ENCODE data around the gene MFAP3L.
A peak's percentile ranks its signal among the peaks of the same experiment; 100 is the strongest.

The MFAP3L gene

DNA sequence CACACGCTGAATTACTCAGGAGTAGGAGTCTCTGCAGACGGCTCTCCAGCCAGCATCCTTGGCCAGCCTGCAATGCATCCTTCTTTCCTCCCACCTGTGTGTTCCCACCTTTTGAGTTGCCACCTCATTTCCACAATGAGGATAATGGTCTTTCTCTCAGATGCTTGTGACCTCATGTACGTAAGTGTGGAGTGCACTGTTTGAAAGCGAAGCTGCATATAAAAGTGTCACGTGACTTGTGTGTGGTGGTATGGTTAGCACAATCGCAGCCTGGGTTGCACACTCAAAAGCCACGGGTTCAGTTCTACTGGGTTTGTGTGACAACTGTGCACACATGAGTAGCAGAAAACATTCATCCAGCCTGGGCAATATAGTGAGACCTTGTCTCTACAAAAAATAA is 12.0 kb upstream of the MFAP3L start:
- H3K4me3 ChIP-seq (replicated peaks in 1 of 2; ENCODE audit: low read depth in 2 of 2, low read length in 2 of 2), result no peak overlapping the region
- no peak for DNase-seq (ENCODE audit: low read depth in 2 of 2)
- TF ChIP-seq, protein P1, sequence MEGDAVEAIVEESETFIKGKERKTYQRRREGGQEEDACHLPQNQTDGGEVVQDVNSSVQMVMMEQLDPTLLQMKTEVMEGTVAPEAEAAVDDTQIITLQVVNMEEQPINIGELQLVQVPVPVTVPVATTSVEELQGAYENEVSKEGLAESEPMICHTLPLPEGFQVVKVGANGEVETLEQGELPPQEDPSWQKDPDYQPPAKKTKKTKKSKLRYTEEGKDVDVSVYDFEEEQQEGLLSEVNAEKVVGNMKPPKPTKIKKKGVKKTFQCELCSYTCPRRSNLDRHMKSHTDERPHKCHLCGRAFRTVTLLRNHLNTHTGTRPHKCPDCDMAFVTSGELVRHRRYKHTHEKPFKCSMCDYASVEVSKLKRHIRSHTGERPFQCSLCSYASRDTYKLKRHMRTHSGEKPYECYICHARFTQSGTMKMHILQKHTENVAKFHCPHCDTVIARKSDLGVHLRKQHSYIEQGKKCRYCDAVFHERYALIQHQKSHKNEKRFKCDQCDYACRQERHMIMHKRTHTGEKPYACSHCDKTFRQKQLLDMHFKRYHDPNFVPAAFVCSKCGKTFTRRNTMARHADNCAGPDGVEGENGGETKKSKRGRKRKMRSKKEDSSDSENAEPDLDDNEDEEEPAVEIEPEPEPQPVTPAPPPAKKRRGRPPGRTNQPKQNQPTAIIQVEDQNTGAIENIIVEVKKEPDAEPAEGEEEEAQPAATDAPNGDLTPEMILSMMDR (IDR thresholded peaks at IDR 0.05; ENCODE audit: low read depth, low read length), result no peak

DNA sequence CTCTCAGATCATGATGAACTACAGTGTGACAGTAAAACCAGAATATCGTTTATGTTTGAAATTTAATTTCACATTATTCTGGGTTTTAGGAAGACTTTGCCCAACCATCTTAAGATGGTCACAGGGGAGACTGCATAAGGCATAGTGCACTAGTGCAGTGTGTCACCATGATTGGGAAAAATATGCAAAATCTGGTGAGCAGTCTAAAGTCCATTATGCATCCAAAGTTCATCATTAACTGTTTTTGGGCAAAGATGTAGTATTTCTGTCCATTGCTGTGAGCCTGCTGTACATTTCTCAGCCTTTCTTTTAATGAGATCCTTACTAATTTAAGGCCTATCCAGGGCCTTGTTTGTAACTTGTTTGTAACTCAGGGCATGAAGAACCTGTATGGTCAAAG is 11.3 kb upstream of the MFAP3L start:
- H3K4me3 ChIP-seq (replicated peaks in 1 of 2; ENCODE audit: low read depth in 2 of 2, low read length in 2 of 2), result no peak overlapping the region
- no peak for DNase-seq (ENCODE audit: low read depth in 2 of 2)
- TF ChIP-seq, protein P1 (IDR thresholded peaks at IDR 0.05; ENCODE audit: low read depth, low read length), result no peak

DNA sequence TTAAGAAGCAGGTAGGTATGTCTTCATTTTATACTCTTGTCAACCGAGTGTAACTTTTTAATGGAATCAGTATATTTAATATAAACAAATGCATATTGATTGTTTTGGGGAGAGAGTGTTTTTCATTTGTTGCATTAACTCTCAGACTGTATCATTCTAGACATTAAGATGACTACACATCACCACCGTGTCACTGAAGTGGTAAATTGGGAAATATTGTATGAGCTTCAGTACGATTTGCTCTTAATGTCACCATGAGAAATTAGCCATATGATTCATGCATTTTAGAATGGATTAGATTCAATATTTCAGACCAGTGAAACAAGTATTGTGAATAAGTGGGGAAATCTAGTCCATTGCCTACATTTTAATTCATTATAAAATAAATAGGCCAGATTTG is 9.7 kb upstream of the MFAP3L start:
- no peak overlapping the region for H3K4me3 ChIP-seq (replicated peaks in 1 of 2; ENCODE audit: low read depth in 2 of 2, low read length in 2 of 2)
- no peak for DNase-seq (ENCODE audit: low read depth in 2 of 2)
- TF ChIP-seq, protein P1 (IDR thresholded peaks at IDR 0.05; ENCODE audit: low read depth, low read length), result no peak

DNA sequence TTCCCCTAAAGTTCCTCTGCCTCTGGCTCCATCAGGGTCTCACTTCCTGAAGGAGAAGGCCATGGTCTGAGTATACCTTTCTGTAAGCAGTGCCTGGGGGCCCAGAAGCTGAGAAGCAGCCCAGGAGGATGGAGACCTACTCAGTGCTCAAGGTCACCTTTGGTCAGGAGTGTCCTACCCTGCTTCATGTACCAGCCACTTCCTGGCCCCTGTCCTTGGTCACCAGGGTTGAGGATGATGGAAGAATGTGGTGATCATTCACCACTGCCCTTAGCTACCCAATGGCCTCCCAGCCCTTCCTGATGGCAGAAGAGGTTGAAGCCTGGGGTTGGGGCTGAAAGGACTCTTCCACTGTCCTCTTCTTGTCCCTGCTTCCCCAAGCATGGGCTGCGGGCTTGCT is 9.0 kb upstream of the MFAP3L start:
- TF ChIP-seq, protein P1 (IDR thresholded peaks at IDR 0.05; ENCODE audit: low read depth, low read length), result no peak
- H3K4me3 ChIP-seq (replicated peaks in 1 of 2; ENCODE audit: low read depth in 2 of 2, low read length in 2 of 2), result no peak overlapping the region
- DNase-seq (ENCODE audit: low read depth in 2 of 2), result no peak

DNA sequence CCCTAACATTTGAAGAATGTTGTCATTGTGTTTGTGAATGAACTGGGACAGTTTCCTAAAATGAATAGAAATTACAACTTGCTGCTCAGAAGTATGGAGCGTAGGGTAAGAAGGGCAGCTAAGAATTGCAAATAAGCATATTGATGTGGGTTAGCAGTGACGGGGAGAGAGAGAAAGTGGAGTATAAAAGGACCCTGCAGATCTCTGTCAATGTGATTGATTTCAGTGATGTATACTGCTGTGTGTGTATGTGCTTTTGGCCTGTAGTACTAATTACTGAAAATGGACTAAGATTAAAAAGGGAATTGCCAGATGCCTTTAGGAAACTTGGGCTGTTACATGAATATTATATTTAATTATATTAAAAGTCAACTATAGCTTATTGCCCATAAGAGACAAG is 7.8 kb upstream of the MFAP3L start:
- DNase-seq (ENCODE audit: low read depth in 2 of 2), result no peak
- TF ChIP-seq, protein P1 (IDR thresholded peaks at IDR 0.05; ENCODE audit: low read depth, low read length), result no peak
- no peak overlapping the region for H3K4me3 ChIP-seq (replicated peaks in 1 of 2; ENCODE audit: low read depth in 2 of 2, low read length in 2 of 2)

DNA sequence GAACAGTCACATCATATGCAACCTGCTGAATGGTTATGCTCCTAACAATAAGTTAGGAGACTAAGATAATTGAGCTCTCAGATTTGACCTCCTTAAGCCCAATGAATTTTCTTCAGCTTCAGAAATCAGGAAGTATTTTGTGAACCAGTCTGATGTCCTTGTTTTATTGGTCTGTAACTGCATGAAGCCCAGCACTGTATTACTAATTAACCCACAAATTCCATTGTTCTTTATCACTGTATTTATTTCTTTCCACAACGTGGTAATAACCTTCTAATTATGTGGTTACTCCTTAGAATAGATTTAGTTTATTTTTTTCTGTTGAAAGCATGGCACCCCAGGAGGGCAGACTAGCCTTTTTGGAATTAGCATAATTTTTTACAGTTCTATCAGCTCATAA is 3.9 kb upstream of the MFAP3L start:
- no peak for DNase-seq (ENCODE audit: low read depth in 2 of 2)
- TF ChIP-seq, protein P1 (IDR thresholded peaks at IDR 0.05; ENCODE audit: low read depth, low read length), result no peak
- H3K4me3 ChIP-seq (replicated peaks in 1 of 2; ENCODE audit: low read depth in 2 of 2, low read length in 2 of 2), result no peak overlapping the region

DNA sequence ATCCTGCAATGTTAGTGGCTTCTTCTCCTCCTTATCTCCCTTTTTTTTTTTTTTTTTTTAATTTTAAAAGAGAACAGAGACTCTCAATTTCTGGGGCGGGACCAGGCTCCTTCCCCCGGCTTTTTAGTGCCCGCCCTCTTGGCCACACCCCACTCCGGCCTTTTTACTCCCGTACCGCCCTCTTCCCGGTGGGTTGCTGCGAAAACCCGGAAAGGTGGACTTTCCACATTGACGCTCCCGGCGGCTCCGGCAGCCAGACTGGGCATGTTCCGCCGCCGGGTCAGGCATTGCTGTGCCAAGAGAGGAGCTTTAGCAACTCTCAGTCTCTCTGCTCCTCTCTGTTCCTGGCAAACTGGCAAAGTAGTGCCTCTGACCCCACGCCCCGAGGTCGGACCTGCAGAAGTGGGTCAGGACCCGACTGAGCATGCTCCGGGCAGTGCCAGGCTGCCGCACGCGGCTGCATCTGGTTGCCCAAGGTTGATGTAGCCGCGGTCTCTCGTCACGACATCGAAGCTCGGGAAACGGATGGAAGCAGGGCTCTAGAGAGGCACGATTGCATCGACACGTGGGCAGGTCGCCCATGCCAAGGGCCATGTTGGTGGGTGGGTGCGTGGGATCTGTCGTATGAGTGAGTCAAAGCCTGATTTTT is 1.1 kb upstream of the MFAP3L start:
- H3K4me3 ChIP-seq (replicated peaks in 1 of 2; ENCODE audit: low read depth in 2 of 2, low read length in 2 of 2), result peak overlapping the region; percentile 78 to 83
- peak; percentile 98 for DNase-seq (ENCODE audit: low read depth in 2 of 2)
- TF ChIP-seq, protein P1 (IDR thresholded peaks at IDR 0.05; ENCODE audit: low read depth, low read length), result no peak
